Panc1 (cell line): Measurements from ENCODE around the gene ELMOD1. TPM values are rescaled to one million over a fixed set of nuclear protein-coding genes. Genes with fewer than 3 reads are reported as not detected.

Experiments
- ATAC-seq: fragments of 200-7000 bp; cut with Tn5 transposase; 2 replicates; pipeline ENCODE4 v1.9.1; 2020; ENCODE audit warnings: mild to moderate bottlenecking, moderate library complexity
- BruUV-seq: library from RNA; stranded (reverse); fragments of 400-500 nt; replicated peaks from 2 replicates; lab custom pipeline; 2021; lab: Mats Ljungman, UMichigan
- CTCF ChIA-PET: fragments of 300-600 bp; sonication (Branson Sonifier 250); formaldehyde crosslinking; loops from one replicate; lab custom pipeline; 2022; ENCODE audit warnings: antibody characterized with exemption; lab: Charles Lee
- POLR2A ChIA-PET: fragments of 300-600 bp; sonication (Branson Sonifier 250); formaldehyde crosslinking; loops from one replicate; lab custom pipeline; 2022; ENCODE audit warnings: antibody characterized with exemption; lab: Charles Lee
- DNase-seq: peaks from one replicate; pipeline ENCODE4 v3.0.0-alpha.2; 2010; ENCODE audit warnings: low read depth, low spot score
- H3K27ac ChIP-seq: 2 replicates; pipeline ENCODE4 v1.5.1; 2011; ENCODE audit warnings: mild to moderate bottlenecking, low read length, inconsistent platforms
- H3K27me3 ChIP-seq: fragments of 200-500 bp; sonication (Bioruptor generic); 2 replicates; pipeline ENCODE4 v1.6.0; 2014; ENCODE audit warnings: low read length, inconsistent platforms; ENCODE audit not compliant: control insufficient read depth, insufficient read depth
- H3K36me3 ChIP-seq: fragments of 200-500 bp; sonication (Bioruptor generic); 2 replicates; pipeline ENCODE4 v1.5.1; 2014; ENCODE audit warnings: inconsistent platforms, mild to moderate bottlenecking, low read length, moderate library complexity; ENCODE audit not compliant: control insufficient read depth, insufficient read depth
- H3K4me1 ChIP-seq: 2 replicates; pipeline ENCODE4 v1.5.1; 2011; ENCODE audit warnings: inconsistent platforms, mild to moderate bottlenecking, low read length, moderate library complexity; ENCODE audit not compliant: control insufficient read depth, insufficient read depth
- H3K4me3 ChIP-seq, 2 experiments: 2 replicates each; pipeline ENCODE4 v1.5.1; 2011 to 2012; ENCODE audit warnings: low read depth in 2 of 2, low read length in 2 of 2, mild to moderate bottlenecking in 2 of 2, inconsistent platforms in 1 of 2, moderate library complexity in 1 of 2
- H3K9me3 ChIP-seq: fragments of 200-500 bp; sonication (Bioruptor generic); 2 replicates; pipeline ENCODE4 v1.5.1; 2014; ENCODE audit warnings: low read depth, mild to moderate bottlenecking, inconsistent platforms, low read length, moderate library complexity; ENCODE audit not compliant: control insufficient read depth, insufficient read depth
- CTCF ChIP-seq: fragments of 450-650 bp; IDR thresholded peaks from 2 replicates; pipeline ENCODE4 v1.5.1; 2017; ENCODE audit warnings: mild to moderate bottlenecking
- POLR2AphosphoS5 ChIP-seq: IDR thresholded peaks from 2 replicates; pipeline ENCODE4 v1.6.1; 2012; ENCODE audit warnings: mild to moderate bottlenecking, low read depth, low read length, moderate library complexity
- REST ChIP-seq, 2 experiments: IDR thresholded peaks; 2 replicates each; pipeline ENCODE4 v1.6.1; 2011 to 2012; ENCODE audit warnings: low read depth in 2 of 2, control low read depth in 1 of 2, low read length in 1 of 2, mild to moderate bottlenecking in 1 of 2, moderate library complexity in 1 of 2; ENCODE audit not compliant: insufficient read depth in 1 of 2
- SIN3A ChIP-seq: IDR thresholded peaks from 2 replicates; pipeline ENCODE4 v1.6.1; 2012; ENCODE audit warnings: low read depth, mild to moderate bottlenecking, low read length, moderate library complexity, borderline replicate concordance; ENCODE audit not compliant: insufficient read depth
- TCF7L2 ChIP-seq: IDR thresholded peaks from 2 replicates; pipeline ENCODE4 v1.6.1; 2011; ENCODE audit warnings: mild to moderate bottlenecking, low read depth, low read length, inconsistent platforms
- in situ Hi-C: cut with HindIII; loops from 2 replicates; pipeline ENCODE4 v1.10.0; 2016; ENCODE audit warnings: low sequenced_read_pairs, low pct_unique_long_range_greater_than_20kb
- intact Hi-C: fragments of 100-400 bp; cut with micrococcal nuclease; formaldehyde crosslinking; loops from one replicate; pipeline ENCODE4 v1.10.0; 2022; ENCODE audit not compliant: unreplicated experiment
- total RNA-seq: library from RNA; stranded (reverse); gene quantifications from one replicate; pipeline ENCODE4 v1.2.1, GENCODE V29; 2021; ENCODE audit not compliant: unreplicated experiment

The ELMOD1 gene
- total RNA-seq, 1 experiment from 2014 or later = 2.1 TPM

- CTCF ChIA-PET = interaction anchor here (0.6 kb wide), 1 partner anchor 64 kb away, joined by 4 read pairs; no protein-coding TSS in a partner anchor
Observed at GRCh38 chr11:107621081-107621480, 30.1 kb downstream of the ELMOD1 start.

GRCh38 chr11:107623183-107623582 lies 32.2 kb downstream of the ELMOD1 start:
- TF ChIP-seq TCF7L2 (no peak), SIN3A (no peak), POLR2AphosphoS5 (no peak), REST (IDR thresholded peaks at IDR 0.05; ENCODE audit: insufficient read depth in 1 of 2, low read depth in 2 of 2, low read length in 1 of 2) (no peak), CTCF (no peak)
- BruUV-seq = no TSS peak
- in situ Hi-C loops = no loop called here
- no peak overlapping the region for H3K4me3 ChIP-seq
- ChIA-PET CTCF (no interaction called here), POLR2A (no interaction called here)
- no peak for DNase-seq
- no peak overlapping the region for H3K27ac ChIP-seq
- intact Hi-C loops = no loop called here
- no peak for ATAC-seq
- H3K9me3 ChIP-seq = no peaks in the 10 kb centered on the region
- H3K4me1 ChIP-seq = no peaks in the 10 kb centered on the region
- no peaks in the 10 kb centered on the region for H3K27me3 ChIP-seq
- no peaks in the 10 kb centered on the region for H3K36me3 ChIP-seq

More at GRCh38 chr11:107621081-107621480, 30.1 kb downstream of the ELMOD1 start:
- ATAC-seq (no peak), DNase-seq (no peak)
- no TSS peak for BruUV-seq
- Histone ChIP-seq H3K27me3 (no peaks in the 10 kb centered on the region), H3K4me1 (no peaks in the 10 kb centered on the region), H3K4me3 (no peak overlapping the region), H3K27ac (no peak overlapping the region), H3K9me3 (no peaks in the 10 kb centered on the region), H3K36me3 (no peaks in the 10 kb centered on the region)
- in situ Hi-C loops (no loop called here), intact Hi-C loops (no loop called here)
- TF ChIP-seq REST (IDR thresholded peaks at IDR 0.05; ENCODE audit: insufficient read depth in 1 of 2, low read depth in 2 of 2, low read length in 1 of 2) = no peak
- no peak for TF ChIP-seq TCF7L2
- TF ChIP-seq POLR2AphosphoS5 = no peak
- no peak for TF ChIP-seq CTCF
- no peak for TF ChIP-seq SIN3A
- POLR2A ChIA-PET = no interaction called here
